Bronchial epithelial cell (primary cell): Measurements from ENCODE around the gene OR5T1. TPM values are rescaled to one million over a fixed set of nuclear protein-coding genes. Genes with fewer than 3 reads are reported as not detected.
A peak's percentile ranks its signal among the peaks of the same experiment; 100 is the strongest.

Experiments used
- DNase-seq: peaks from one replicate; pipeline ENCODE4 v3.0.0-alpha.2; 2010; ENCODE audit warnings: low read depth
- FAIRE-seq: peaks from 2 replicates; lab custom pipeline; 2011; peaks lifted over from hg19 to GRCh38; lab: Jason Lieb, UNC
- H3K27me3 ChIP-seq: 2 replicates; pipeline ENCODE4 v1.5.1; 2011; ENCODE audit warnings: low read length; ENCODE audit not compliant: control insufficient read depth, insufficient read depth
- H3K36me3 ChIP-seq: 2 replicates; pipeline ENCODE4 v1.5.1; 2011; ENCODE audit warnings: low read length; ENCODE audit not compliant: control insufficient read depth, insufficient read depth
- H3K4me3 ChIP-seq: 2 replicates; pipeline ENCODE4 v1.5.1; 2011; ENCODE audit warnings: mild to moderate bottlenecking, low read depth, low read length, control low read depth
- CTCF ChIP-seq: IDR thresholded peaks from 2 replicates; pipeline ENCODE4 v1.5.1; 2011; ENCODE audit warnings: mild to moderate bottlenecking, moderate library complexity, low read length, control low read depth, inconsistent platforms; ENCODE audit not compliant: insufficient read depth, severe bottlenecking
- total RNA-seq: library from RNA; depleted of rRNA; stranded (reverse); fragments of >200 nt; gene quantifications from 2 replicates; pipeline ENCODE4 v1.2.1, GENCODE V29; 2014

Gene OR5T1
- total RNA-seq, result not detected in 2 replicates

DNA sequence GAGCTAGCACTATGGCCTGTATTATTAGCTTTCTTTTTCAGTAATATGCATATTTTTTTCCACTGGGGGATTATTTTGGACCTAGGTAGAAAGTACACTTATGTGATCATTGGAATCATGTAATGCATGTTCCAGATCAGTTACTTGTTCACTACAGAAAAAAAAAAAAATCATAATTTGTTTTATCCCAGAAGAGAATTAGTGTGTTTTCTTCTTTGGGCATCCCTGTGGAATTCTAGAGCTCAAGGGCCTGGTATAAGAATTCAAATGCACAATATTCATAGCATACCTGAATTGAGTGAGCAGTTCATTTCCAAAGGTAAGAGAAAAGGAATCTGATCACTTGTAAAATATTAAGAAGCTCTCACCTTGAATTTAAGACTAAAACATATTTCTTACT lies at the start of gene OR5T1:
Gene OR5T1 (plus strand): TSS at position 301 of the 400 bp plus-strand sequence. CDS start 1,485 bp downstream, outside the sequence.
- Histone ChIP-seq H3K36me3 (no peaks in the 10 kb centered on the region), H3K4me3 (no peak within 1 kb of the TSS), H3K27me3 (no peaks in the 10 kb centered on the region)
- FAIRE-seq (no peak), DNase-seq (no peak)
- no peak for TF ChIP-seq CTCF

DNA sequence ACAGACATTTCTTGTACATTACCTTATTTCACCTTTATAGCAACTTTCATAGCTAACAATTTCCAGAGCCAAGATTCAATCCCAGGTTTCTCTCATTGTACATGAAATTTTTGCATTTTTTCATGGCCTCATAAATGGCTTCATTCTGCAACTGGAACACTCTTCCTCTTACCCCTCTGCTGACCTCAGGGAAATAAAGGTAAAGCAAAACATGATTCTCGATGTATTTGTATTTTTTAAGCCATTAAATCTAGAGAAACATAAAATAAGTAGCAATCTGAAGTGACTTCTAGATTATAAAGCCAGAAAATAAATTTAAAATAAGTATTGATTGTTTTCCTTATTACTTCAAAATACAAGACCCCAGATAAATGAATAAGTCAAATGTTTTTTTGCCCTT lies 39.8 kb upstream of the OR5T1 start, which contains the start of gene OR5T2:
Gene OR5T2 (minus strand): TSS at position 101 of the 400 bp plus-strand sequence. CDS start 1,193 bp downstream, outside the sequence.
- no peak for DNase-seq
- no peaks in the 10 kb centered on the region for H3K27me3 ChIP-seq
- H3K36me3 ChIP-seq, result no peaks in the 10 kb centered on the region
- H3K4me3 ChIP-seq, result no peak within 1 kb of the TSS
- FAIRE-seq, result no peak
- no peak for TF ChIP-seq CTCF

DNA sequence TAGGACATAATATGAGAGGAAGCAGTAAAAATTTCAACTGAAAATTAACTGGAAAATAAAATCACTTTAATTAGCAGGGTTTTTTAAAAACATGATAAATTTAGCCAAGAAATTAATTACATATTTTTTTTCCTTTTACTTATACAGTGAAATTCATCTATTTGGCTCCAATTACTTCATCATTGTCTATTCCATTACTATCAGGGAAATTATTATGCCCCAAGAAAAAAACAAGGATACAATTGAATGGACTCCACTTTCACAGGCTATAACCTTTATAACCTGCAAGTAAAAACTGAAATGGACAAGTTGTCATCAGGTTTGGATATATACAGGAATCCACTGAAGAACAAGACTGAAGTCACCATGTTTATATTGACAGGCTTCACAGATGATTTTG lies 22.0 kb upstream of the OR5T1 start, which contains the start of gene OR5T3:
Gene OR5T3 (plus strand): TSS at position 301 of the 400 bp plus-strand sequence. CDS start 0 bp downstream, at position 301.
- Histone ChIP-seq H3K27me3 (no peaks in the 10 kb centered on the region), H3K4me3 (no peak within 1 kb of the TSS), H3K36me3 (no peaks in the 10 kb centered on the region)
- DNase-seq (no peak), FAIRE-seq (no peak)
- TF ChIP-seq CTCF, result no peak

- DNase-seq (peak; percentile 35), FAIRE-seq (no peak)
- H3K4me3 ChIP-seq, result no peak overlapping the region
- no peaks in the 10 kb centered on the region for H3K27me3 ChIP-seq
- no peaks in the 10 kb centered on the region for H3K36me3 ChIP-seq
- no peak for TF ChIP-seq CTCF
Observed at GRCh38 chr11:56271092-56271491, 2.9 kb upstream of the OR5T1 start.

- no peak within 1 kb of the TSS for H3K4me3 ChIP-seq
- no peak for FAIRE-seq
- TF ChIP-seq CTCF, result no peak
Observed at GRCh38 chr11:56292154-56292553, 18.2 kb downstream of the OR5T1 start, which contains the start of gene OR8H1. Gene OR8H1, minus strand, starts transcription at chr11:56292254. Its CDS starts 1,192 bp downstream, at chr11:56291062.

DNA sequence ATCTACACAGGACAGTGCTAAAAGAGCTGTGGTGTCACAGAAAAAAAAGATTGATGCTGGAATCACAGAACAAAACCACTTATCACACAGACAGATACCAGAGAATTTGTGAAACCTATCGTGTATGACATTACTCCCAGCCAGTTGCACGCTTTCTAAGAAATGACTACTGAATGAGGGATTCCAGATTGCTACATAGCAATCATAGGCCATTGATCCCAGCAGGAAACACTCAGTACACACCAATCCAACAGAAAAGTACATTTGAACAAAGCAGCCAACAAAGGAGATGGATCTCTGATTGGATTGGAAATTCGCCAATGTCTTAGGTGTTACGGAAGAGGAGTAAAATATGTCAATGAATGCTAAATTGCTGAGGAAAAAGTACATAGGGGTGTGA lies 22.9 kb downstream of the OR5T1 start:
- TF ChIP-seq CTCF, result no peak
- Histone ChIP-seq H3K36me3 (no peaks in the 10 kb centered on the region), H3K4me3 (no peak overlapping the region), H3K27me3 (no peaks in the 10 kb centered on the region)
- FAIRE-seq, result no peak
- no peak for DNase-seq

More at GRCh38 chr11:56292154-56292553, 18.2 kb downstream of the OR5T1 start, which contains the start of gene OR8H1:
- Histone ChIP-seq H3K27me3 (no peaks in the 10 kb centered on the region), H3K36me3 (no peaks in the 10 kb centered on the region)
- no peak for DNase-seq
